UCSD-AML1 (cell line): Measurements from ENCODE around the gene NPAS3.

Source experiments
- DNase-seq: peaks from one replicate; lab custom pipeline; 2025; ENCODE audit not compliant: unreplicated experiment; lab: John Stamatoyannopoulos, UW

The NPAS3 gene

DNA sequence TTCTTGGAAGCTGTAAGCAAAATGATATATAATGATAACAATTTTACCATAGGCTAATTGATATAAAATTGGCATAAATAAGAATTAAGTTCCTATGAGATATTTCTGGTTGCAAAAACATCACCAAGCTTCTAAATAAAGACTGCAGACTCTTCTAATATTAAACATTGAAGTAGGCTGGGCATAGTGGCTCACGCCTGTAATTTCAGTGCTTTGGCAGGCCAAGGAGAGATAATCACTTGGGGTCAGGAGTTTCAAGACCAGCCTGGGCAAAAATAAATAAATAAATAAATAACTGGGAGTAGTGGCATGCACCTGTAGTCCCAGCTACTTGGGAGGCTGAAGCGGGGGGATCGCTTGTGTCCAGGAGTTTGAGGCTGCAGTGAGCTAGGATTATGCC, 71.8 kb downstream of the NPAS3 start:
- no peak for DNase-seq

DNA sequence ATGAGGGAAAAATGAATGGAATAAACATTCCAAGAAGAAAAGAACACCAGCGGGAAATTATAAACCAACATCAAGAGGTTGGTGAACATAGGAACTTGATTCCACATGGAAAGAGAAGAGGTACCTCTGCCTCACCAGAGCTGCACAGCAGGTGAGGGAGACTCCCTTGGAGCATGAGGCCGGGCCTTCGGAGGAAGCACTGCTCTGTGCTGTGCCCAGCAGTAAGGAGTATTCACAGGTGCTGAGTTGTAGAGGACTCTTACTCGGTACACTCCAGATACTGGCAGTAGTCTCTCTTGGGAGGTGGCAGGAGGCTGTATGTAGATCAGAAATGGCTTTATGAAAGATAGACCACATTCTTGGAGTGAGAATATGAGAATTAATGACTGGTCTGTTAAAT, 76.0 kb downstream of the NPAS3 start:
- no peak for DNase-seq

DNA sequence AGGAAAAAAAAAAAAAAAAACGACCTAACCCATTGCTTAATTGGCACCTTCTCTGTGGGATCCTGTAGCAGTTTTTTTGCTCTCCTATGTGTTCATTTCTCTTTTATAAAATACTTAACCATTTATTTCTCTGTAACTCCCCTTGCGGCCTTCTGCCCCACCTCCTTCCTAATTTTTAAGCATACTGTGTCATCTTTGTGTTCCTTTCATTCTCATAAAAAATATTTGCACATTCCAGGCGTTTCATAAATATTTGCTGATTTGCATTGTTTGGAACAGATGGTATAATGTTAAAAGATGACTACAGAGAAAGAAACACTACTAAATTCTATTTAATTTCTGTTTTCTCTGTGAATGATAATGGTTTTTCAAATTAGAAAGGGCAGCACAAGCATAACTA, 77.9 kb downstream of the NPAS3 start:
- DNase-seq, result no peak

DNA sequence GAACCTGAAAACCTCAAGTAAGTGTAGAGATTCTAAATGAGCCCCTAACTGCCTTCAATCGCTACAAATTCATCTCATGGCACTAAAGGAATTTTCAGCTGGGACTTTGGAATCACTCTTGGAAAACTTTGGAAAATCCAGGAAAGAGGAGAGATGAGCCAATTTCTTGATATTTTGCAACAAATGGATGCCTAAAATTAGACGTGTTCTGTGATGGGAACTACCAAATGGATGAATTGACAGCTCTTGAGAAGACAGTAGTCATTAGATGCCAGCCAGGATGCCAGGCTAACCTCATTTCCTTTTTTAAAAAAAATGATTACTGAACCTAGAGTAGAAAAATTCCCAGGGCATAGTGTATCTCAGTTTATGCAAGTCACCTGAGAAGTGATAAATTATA, 78.3 kb downstream of the NPAS3 start:
- DNase-seq, result no peak

DNA sequence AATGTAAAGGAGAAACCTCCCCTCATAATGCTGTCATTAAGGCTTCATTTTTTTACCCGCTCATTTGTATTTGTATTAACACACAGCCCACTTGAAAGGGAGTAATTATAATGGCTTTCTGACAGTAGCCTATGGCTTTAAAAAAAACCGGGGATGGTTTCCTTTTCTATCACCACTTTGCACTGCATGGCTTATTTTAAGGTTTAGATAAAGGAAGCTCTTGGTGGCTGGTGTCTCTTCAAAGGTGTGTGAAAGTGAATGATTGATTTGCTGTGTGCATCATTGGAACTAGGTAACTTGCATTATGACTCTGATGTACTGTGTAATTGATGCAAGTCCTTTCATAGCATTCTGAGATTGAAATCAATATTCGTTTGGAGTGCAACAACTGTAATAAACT, 80.7 kb downstream of the NPAS3 start:
- DNase-seq, result no peak

DNA sequence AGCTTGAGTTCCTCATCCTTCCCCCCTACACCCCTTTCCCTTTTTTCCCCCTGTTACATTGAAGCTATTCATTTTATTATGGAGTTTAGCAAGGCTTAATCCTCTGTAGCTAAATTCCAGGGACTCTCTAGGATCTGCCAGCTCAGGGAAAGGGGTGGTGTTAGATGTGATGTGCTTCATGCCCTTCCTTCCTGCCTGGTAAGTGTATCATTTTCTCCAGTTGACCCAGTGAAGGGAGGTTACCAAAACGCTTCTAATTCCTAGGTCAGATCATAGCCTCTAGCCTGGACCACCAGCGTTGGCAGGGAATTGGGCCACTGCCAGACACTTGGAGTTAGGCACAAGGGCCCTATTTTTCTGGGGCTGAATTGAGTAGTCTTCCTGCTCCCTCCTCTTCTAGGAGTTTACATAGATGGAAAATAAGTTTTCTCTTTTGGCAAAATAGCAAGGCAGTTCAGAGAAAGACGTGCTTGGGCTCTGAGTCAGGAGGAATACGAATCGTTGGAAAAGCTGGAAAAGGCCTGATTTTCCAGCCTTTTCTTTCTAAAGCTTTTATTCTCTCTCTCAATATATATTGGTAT, 88.3 kb downstream of the NPAS3 start:
- DNase-seq, result no peak

DNA sequence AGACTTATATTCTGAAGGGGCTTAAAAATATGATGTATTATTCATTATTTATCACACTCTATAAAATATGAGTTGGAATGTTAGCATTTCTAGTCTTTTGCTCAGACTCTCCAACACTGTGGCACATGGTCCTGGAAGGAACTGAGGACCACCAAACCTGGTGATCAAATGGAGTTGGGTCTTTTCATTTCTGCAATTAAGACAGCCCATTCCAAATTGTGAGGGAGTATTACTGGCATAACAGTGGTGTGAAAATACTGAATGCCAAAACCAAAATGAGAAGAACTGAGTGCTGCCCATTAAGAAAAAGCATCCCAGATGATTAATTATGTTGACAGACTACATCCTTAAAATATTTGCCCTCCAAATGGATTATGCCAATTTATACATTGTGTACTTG, 90.8 kb downstream of the NPAS3 start:
- DNase-seq, result no peak

DNA sequence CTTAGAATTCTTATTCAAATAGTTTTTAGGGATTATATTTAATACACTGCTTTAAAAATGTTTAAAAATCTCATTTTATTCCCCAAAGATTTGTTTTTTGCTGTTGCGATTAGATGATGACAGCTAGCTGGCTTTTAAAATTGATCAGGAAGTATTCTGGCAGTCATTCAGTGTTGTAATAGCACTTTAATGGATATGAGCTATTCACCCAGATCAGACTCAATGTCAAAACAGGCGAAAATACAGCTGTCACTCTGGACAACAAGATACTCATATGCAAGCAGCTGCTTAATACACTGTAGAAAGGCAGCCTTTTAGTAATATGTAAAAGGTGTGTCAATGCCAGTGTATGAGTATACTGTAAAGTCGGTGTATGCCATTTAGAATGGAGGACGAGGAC, 91.7 kb downstream of the NPAS3 start:
- no peak for DNase-seq

DNA sequence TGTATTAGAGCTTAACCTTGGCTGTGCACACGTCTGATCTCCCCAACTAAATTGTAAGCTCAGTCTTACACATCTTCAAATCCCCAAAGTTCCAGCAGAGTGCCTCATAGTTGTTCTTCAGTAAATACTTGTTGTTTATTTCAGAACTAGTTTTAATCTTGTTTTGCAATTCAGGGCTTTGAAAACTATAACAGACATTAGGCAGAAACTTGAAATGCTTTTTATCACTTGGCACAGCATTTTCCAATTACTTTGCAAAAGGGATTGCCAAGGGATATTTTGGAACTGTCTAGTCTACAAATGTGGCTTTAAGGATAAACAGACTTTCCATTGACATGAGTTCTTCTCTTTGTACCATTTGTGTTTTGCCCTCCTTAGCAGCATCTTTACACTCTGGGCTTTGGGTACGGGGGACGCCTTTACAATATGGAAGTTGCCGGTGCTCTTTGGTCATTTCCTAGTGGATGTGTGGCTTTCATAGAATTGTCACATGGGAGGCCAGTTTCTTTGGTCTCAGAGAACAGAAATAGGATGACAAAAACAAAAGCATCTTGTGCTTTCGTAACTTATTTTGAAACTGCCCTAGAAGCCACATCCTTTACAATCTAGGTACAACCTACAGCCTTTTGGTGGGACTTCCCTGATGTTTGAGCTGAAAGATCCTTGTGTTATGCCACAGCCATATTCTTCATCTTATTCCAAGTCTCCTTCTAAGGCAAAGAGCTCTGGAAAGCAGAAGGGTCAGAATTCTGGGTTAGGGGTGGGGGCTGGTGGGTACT, 96.9 kb downstream of the NPAS3 start:
- DNase-seq, result no peak

DNA sequence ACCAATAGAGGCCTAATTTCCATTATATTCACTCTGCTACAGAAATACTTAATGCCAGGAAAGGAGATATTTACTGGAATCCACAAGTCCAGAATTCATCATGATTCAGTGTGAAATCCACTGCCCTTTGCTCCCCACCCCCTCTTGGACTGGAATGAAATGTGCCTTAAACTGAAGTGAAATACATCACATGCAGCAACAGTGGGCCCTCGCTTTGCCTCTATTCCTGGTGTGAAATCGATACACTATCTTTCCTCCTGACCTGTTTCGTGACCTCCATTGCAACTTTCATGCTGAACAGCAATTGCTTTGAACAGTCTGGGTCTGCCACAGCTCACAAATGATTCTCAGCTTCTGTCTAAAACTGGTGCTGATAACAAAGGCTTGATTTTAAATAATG, 100.6 kb downstream of the NPAS3 start:
- no peak for DNase-seq

DNA sequence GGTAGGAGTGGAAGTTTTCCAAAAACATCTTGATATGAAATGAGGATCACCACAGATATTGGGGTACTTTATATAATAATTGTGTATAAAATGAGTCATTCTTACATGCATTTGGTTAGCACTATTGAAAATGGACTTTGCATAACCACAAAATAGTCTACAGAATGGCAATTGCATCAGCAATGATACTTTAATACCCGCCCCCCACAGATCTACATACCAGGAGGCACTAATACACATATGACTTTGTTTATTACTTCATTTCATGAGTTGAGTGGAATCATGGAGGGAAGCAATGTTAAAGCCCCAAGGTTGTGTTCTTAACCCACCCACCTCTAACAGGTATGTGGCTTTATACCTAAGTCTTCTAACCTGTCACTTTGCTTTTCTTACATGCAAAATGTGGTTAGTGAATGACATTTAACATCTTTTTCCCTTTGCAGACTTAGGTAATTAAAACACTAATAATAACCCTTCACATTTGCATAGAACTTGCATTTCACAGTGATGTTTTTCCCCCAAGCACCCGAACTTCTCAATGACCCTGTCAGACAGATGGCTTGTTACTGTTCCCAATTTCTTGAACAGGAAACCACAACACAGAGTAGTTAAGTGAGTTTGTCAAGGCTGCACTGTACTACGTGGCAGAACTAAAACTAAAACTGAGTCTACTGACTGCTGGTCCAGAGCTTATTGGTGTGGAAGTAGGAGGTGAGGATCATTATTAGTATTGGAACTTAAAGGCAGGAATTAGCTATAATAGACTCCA, 101.9 kb downstream of the NPAS3 start:
- DNase-seq, result no peak

DNA sequence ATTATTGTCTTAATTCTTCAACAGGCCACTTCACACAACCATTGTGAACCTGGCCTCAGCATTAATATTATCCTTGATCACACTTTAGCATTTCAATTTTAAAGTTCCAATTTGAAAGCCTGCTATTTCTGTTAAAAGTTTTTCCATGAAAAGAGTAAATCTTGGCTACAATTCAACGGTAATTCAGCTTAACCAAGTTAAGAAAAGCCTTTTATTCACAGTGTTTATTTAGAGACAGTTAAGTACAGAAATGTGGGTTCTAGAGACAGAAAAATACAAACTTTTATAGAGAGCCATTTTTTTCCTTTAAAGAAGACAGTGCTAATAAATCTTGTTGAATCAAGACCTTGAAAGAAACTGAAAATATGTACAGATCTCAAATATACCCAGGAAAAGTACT, 103.9 kb downstream of the NPAS3 start:
- no peak for DNase-seq

DNA sequence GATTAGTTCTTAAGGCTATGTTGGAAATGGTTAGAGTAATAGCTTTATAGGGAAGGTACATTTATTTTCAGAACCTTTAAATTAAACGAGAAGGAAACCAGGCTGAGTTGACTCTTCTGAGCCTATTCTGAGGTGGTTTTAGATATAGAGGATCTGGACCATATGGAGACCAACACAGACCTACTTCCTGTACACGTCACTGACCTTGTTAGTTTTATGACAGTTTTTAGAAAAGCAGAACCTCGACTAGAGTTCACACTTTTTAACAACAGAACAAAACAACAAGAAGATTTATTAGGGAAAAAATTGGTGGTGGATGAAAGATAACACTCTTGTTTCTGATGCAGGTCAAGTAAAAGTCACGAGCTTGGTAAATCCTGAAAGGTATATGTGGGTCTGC, 107.1 kb downstream of the NPAS3 start:
- no peak for DNase-seq

DNA sequence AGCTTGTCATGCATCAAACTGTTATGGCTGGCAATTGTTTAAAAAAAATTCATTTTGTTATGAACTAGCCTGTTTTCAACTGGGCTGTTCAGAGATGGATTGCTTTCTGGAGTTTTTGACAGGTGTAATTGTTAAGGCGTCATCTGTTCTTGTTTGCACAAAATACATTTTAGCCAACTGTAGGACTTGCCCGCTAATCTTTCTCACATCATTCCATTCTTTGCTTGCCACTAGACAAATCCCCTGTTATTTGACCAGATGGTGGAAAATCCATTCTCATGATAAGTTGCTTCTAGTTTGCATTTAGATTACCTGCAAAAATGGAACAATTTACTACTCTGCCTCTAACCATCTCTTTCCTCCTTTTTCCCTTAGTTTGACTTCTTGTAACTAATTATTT, 114.3 kb downstream of the NPAS3 start:
- no peak for DNase-seq

DNA sequence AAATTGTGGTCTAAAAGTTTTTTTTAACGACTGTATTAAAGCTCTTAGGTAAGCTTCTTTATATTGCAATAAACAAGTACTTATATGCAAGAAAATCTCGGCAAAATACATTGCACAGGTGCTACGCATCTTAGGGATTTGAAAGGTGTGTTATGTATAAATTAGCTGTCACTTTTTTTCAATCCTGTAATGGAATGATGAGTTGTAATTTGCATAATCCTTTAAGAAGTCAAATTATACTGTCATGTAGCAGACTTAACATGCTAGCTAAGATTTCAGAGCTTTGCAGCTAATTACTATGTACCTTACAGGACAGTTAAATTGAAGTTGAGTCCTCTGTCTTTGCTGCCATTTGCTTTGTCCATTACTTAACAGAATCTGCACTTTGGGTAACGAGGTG, 117.5 kb downstream of the NPAS3 start:
- DNase-seq, result no peak

DNA sequence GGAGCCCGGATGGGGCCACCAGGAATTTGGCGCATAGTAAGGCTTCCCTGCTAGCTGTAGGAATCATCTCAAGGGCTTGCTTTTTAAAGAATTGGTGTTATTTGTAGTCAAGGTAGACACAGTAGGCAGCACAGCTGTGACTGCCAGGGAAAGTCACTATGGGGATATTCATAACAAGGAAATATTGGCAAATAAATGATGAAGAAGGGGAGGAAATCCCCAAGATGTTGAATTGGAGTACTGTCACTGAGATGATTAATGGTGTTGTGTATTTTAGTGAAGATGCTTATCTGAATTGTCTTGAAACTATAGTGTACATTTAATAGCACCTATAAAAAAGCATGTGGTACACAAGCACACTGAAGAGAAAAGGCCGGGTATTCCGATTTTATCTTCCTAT, 118.9 kb downstream of the NPAS3 start:
- no peak for DNase-seq

DNA sequence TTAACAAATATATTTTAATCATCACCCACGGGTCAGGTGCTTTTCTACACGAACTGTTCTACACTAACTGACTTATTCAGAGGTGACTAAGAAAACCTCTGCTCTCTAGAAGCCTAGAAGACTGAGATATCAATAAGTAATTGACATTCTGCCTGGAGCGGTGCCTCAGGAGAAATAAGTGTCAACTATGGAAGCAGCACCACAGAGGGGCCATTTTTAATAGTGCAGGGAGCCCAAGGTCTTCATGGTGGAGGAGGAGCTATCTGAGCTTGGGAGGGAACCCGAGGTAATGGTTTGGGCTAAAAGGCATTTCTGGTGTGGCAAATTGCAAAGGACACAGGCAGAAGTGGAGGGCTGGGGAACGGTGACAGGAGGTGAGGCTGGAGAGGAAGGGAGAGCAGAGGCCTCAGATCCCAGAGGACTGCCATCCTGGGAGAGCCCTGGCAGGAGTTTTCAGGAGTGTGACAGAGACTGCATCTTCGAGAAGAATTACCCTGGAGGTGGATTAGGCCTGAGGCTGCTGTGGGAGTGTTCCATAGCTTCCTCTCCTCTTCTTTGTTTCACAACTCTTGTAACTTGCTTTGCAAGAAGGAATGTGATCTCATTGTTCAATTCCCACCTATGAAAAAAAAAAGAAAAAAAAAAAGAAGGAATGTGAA, 123.1 kb downstream of the NPAS3 start:
- DNase-seq, result no peak

DNA sequence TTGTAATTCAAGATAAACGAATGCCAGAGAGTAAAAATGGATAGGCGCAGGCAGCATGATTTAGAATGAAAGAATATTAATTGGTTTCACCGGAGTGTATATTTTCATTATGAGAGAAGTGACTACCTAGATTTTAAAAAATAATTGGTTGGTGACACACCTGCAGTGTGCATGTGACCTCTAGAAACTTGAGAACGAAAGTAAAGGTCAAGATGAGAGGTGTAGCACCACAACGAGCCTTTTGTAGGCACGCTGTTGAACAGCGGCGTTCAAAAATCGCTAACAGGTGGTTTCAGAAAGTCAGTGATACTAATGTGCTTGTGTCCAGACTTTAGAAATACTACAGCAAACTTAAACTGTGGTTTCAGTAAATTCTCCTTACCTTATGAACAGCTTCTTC, 123.8 kb downstream of the NPAS3 start:
- DNase-seq, result no peak

DNA sequence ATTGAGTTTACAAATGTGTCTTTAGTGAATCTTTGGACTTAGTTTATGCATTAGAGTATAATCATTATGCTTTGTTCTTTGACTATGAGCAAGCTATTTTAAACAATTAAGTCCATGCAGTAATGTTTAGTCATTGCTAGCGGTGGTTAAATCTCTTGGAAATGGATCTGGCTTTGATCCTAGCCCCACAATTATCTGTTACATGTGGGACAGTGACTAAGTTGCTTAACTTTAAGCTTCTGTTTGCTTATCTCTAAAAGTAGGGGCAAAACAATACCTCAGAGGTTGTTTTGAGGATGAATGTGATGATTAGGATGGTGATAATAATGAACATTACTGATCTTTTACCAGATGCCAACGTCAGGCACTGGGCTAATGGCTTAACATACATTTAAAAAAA, 124.2 kb downstream of the NPAS3 start:
- no peak for DNase-seq

DNA sequence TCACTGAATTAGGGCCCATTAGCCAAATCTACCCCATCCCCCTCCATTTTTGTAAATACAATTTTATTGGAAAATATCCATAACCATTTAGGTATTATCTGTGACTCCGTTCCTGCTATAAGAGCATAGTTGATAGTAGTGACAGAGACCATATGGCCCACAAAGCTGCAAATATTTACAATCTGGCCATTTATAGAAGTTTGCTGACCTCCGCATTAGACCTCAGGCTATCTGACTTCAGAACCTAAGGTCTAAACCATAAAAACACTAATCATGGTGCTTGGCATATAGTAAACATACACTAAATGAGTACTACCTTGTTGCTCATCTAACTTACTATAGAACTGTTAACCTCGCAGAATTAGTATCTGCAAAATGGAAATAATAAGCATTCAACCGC, 124.8 kb downstream of the NPAS3 start:
- DNase-seq, result no peak

DNA sequence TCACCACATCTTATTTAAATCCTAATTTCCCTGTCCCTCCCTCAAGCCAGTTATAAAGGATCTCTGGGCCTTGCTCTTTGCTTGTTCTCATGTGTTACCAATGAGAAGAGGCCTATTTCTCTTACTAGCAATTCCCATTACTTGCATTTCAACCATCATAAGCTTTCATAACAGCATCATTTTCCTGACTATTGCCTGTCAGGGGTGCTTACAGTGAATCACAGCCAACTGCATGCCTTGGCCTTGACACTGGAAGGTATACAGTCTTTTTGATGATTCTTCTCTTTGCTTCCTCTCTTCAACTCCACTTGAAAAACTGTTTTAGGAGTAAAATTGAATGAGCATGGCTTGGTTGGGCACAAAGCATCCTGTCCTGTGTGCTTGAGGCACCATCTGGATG, 127.0 kb downstream of the NPAS3 start:
- DNase-seq, result no peak

DNA sequence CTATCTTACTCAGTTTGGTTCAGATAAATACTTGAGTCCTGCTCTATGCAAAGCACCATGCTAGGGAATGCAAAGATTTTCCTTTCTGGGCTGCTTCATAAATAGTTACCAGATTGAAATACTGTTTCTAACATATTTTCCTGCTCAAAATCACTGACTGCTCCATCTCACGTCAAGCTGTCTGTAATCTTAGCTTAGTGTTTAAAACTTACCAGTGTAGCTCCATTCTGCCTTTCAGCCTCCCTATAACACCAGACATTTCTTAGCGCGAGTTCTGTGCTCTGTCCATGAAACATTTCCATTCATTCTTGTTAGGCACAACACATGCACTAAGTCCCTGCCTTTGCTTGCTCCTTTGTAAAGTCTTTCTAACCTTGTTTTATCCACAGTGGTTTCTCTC, 129.4 kb downstream of the NPAS3 start:
- no peak for DNase-seq
